Glutamatergic neuron (in vitro differentiated cells): ENCODE measurements around the gene ACOT9. TPM values are rescaled to one million over a fixed set of nuclear protein-coding genes. Genes with fewer than 3 reads are reported as not detected.

ENCODE experiments used
- DNase-seq: peaks from one replicate; pipeline ENCODE4 v3.0.0; 2022
- H3K27ac Mint-ChIP-seq: one replicate; pipeline ENCODE4 v1.8.0; 2020; ENCODE audit warnings: mild to moderate bottlenecking, mixed read lengths, inconsistent platforms; ENCODE audit not compliant: unreplicated experiment
- H3K27me3 Mint-ChIP-seq: one replicate; pipeline ENCODE4 v1.8.0; 2020; ENCODE audit warnings: mild to moderate bottlenecking, moderate library complexity, mixed read lengths, inconsistent platforms; ENCODE audit not compliant: unreplicated experiment
- H3K36me3 Mint-ChIP-seq: one replicate; pipeline ENCODE4 v1.8.0; 2020; ENCODE audit warnings: mild to moderate bottlenecking, mixed read lengths, inconsistent platforms; ENCODE audit not compliant: unreplicated experiment
- H3K4me1 Mint-ChIP-seq: one replicate; pipeline ENCODE4 v1.8.0; 2020; ENCODE audit warnings: mild to moderate bottlenecking, low read depth, mixed read lengths, inconsistent platforms; ENCODE audit not compliant: unreplicated experiment
- H3K4me3 Mint-ChIP-seq: one replicate; pipeline ENCODE4 v1.8.0; 2020; ENCODE audit warnings: mild to moderate bottlenecking, mixed read lengths, inconsistent platforms; ENCODE audit not compliant: unreplicated experiment
- H3K9me3 Mint-ChIP-seq: one replicate; pipeline ENCODE4 v1.8.0; 2020; ENCODE audit warnings: mild to moderate bottlenecking, moderate library complexity, mixed read lengths, inconsistent platforms; ENCODE audit not compliant: unreplicated experiment
- CTCF ChIP-seq: fragments of 200-600 bp; sonication (generic); IDR thresholded peaks from one replicate; pipeline ENCODE4 v1.5.0; 2021; ENCODE audit not compliant: partially characterized antibody, unreplicated experiment
- total RNA-seq: library from RNA; stranded (reverse); fragmentation: NEBNext Ultra II Directional; extraction: Animal tissue kit (Norgen Biotek cat#: 25700); gene quantifications from one replicate; pipeline ENCODE4 v1.2.1, GENCODE V29; 2021; ENCODE audit not compliant: unreplicated experiment

Gene ACOT9
- total RNA-seq, 1 donor from 2014 or later = 20.5 TPM

DNA sequence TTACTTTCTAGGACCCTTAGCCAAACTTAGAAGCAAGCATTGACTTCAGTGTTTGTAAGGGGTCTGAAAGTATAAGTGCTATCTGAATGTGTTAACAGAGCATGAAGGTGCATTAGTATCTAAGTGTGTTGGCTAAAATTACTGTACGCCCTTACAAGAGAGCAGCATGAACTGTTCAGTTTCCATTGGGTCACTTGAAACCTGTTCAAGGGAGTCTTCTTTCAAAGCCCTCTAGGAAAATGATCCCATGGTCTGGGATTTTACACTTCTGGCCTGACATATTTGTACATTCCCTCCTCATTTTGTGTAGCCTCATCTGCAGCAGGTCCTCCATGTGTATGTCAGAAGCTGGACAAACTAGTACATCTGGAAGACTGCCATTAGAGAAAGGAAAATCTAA lies 72.5 kb downstream of the ACOT9 start:
- no peak for TF ChIP-seq CTCF
- H3K27me3 Mint-ChIP-seq = no peaks in the 10 kb centered on the region
- H3K9me3 Mint-ChIP-seq = no peaks in the 10 kb centered on the region
- no peak for DNase-seq
- H3K36me3 Mint-ChIP-seq = no peaks in the 10 kb centered on the region
- no peaks in the 10 kb centered on the region for H3K4me1 Mint-ChIP-seq
- H3K4me3 Mint-ChIP-seq = no peak overlapping the region
- H3K27ac Mint-ChIP-seq = no peak overlapping the region

GRCh38 chrX:23668335-23668734 lies 74.7 kb downstream of the ACOT9 start:
- peak overlapping the region; percentile 79 for H3K4me3 Mint-ChIP-seq
- no peak for DNase-seq
- no peaks in the 10 kb centered on the region for H3K4me1 Mint-ChIP-seq
- no peaks in the 10 kb centered on the region for H3K9me3 Mint-ChIP-seq
- no peak for TF ChIP-seq CTCF
- no peaks in the 10 kb centered on the region for H3K27me3 Mint-ChIP-seq
- H3K36me3 Mint-ChIP-seq = no peaks in the 10 kb centered on the region
- H3K27ac Mint-ChIP-seq = no peak overlapping the region

DNA sequence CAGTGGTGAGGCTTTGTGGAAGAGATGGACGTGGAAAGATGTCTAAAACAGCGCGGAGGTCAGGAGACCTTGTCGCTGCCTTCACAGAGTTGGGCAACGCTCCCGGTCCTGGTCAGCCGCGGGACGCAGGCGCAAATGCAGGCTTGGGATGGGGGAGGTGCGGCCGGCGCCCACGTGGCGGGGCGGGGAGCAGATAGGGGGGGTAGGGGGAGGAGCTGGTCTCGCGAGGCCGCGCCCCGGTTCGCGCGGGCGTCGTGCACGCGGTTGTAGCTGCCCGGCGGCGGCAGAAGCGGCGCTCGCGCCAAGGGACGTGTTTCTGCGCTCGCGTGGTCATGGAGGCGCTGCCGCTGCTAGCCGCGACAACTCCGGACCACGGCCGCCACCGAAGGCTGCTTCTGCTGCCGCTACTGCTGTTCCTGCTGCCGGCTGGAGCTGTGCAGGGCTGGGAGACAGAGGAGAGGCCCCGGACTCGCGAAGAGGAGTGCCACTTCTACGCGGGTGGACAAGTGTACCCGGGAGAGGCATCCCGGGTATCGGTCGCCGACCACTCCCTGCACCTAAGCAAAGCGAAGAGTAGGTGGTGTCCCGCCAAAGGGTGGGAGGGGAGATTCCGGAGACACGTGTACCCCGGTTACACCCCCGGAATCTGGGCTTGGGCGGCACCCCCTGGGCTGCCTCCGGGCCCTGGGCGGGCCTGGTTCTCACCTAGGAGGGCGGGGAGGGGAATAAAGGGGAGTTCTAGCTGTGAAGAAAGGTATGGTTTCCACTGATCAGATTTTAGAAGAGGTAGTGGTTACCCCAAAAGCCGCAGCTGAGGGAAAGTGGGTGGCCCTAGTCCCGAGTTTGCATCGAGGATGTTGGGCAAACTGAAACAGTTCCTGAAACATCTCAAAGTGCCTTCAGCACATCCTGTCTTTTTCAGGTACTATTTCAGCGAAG lies 75.6 kb downstream of the ACOT9 start, which contains the start of gene PRDX4:
TSS of gene PRDX4 (plus strand) at position 255 of the 939 bp plus-strand sequence. CDS start at position 333, 78 bp downstream.
- DNase-seq = peak; percentile 86
- Mint-ChIP-seq H3K27me3 (no peaks in the 10 kb centered on the region), H3K4me1 (no peaks in the 10 kb centered on the region), H3K36me3 (no peaks in the 10 kb centered on the region), H3K4me3 (peak within 1 kb of the TSS; percentile 83), H3K9me3 (no peaks in the 10 kb centered on the region), H3K27ac (peak within 1 kb of the TSS; percentile 48)
- TF ChIP-seq CTCF = no peak

DNA sequence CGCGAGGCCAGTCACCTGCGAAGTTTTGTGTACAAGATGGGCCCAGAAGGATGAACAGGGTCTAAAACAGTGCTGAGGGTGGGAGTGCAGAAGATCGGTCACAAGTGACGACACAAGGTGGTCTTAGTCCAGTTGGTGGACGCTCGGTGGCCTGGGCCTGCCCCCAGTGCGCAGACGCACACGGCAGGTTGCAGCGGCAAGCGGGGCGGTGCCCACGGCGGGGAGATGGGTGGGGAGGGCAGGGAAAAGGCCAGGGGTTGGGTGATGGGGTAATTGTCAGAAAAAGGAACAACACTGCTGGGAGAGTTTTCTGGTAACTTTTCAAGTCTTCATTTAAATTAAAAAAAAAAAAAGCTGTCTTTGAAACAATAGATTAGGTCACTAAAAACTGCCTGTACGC lies 76.8 kb downstream of the ACOT9 start:
- Mint-ChIP-seq H3K27ac (no peak overlapping the region), H3K4me1 (no peaks in the 10 kb centered on the region), H3K9me3 (no peaks in the 10 kb centered on the region), H3K4me3 (peak overlapping the region; percentile 32), H3K27me3 (no peaks in the 10 kb centered on the region), H3K36me3 (no peaks in the 10 kb centered on the region)
- no peak for DNase-seq
- TF ChIP-seq CTCF = no peak

- Mint-ChIP-seq H3K36me3 (no peaks in the 10 kb centered on the region), H3K9me3 (no peaks in the 10 kb centered on the region), H3K27me3 (no peaks in the 10 kb centered on the region), H3K27ac (no peak overlapping the region), H3K4me1 (no peaks in the 10 kb centered on the region), H3K4me3 (no peak overlapping the region)
- DNase-seq = no peak
- TF ChIP-seq CTCF = no peak
Observed at GRCh38 chrX:23664496-23664895, 78.6 kb downstream of the ACOT9 start.
